Neural progenitor cell (in vitro differentiated cells): ENCODE results near the gene CTU2. TPM values are rescaled to one million over a fixed set of nuclear protein-coding genes. Genes with fewer than 3 reads are reported as not detected.

ENCODE experiments used
- DNase-seq: peaks from one replicate; pipeline ENCODE4 v3.0.0-alpha.2; 2016; ENCODE audit warnings: low spot score
- H2AFZ ChIP-seq: fragments of 200-600 bp; sonication (generic); replicated peaks from 2 replicates; pipeline ENCODE4 v1.6.1; 2016; ENCODE audit warnings: antibody characterized with exemption
- H3F3A ChIP-seq: fragments of 200-600 bp; sonication (generic); 2 replicates; pipeline ENCODE4 v1.6.1; 2016; ENCODE audit warnings: antibody characterized with exemption, low read depth
- H3K27ac ChIP-seq: fragments of 200-600 bp; sonication (generic); 2 replicates; pipeline ENCODE4 v1.5.1; 2016; ENCODE audit warnings: mild to moderate bottlenecking
- H3K27me3 ChIP-seq: fragments of 200-600 bp; sonication (generic); 2 replicates; pipeline ENCODE4 v1.6.1; 2016; ENCODE audit warnings: mild to moderate bottlenecking, moderate library complexity
- H3K36me3 ChIP-seq: fragments of 200-600 bp; sonication (generic); 2 replicates; pipeline ENCODE4 v1.5.1; 2016
- H3K4me1 ChIP-seq: fragments of 200-600 bp; sonication (generic); 2 replicates; pipeline ENCODE4 v1.6.1; 2016; ENCODE audit warnings: mixed run types
- H3K4me2 ChIP-seq: fragments of 200-600 bp; sonication (generic); 2 replicates; pipeline ENCODE4 v1.6.1; 2016
- H3K4me3 ChIP-seq: fragments of 200-600 bp; sonication (generic); 2 replicates; pipeline ENCODE4 v1.5.1; 2016
- H3K79me2 ChIP-seq: fragments of 200-600 bp; sonication (generic); 2 replicates; pipeline ENCODE4 v1.6.1; 2016; ENCODE audit warnings: low read depth
- H3K9ac ChIP-seq: fragments of 200-600 bp; sonication (generic); 2 replicates; pipeline ENCODE4 v1.6.1; 2016
- H3K9me3 ChIP-seq: fragments of 200-600 bp; sonication (generic); 2 replicates; pipeline ENCODE4 v1.5.1; 2016; ENCODE audit warnings: low read depth
- H4K20me1 ChIP-seq: fragments of 200-600 bp; sonication (generic); 2 replicates; pipeline ENCODE4 v1.6.1; 2016; ENCODE audit warnings: low read depth
- H3K27ac Mint-ChIP-seq: 3 replicates; pipeline ENCODE4 v1.8.0; 2021; ENCODE audit warnings: mixed read lengths
- H3K27me3 Mint-ChIP-seq: 2 replicates; pipeline ENCODE4 v1.8.0; 2022; ENCODE audit warnings: low read depth, mild to moderate bottlenecking, inconsistent platforms, moderate library complexity, mixed read lengths; ENCODE audit not compliant: insufficient read depth
- H3K36me3 Mint-ChIP-seq: 3 replicates; pipeline ENCODE4 v1.8.0; 2021; ENCODE audit warnings: mixed read lengths
- H3K4me1 Mint-ChIP-seq: 3 replicates; pipeline ENCODE4 v1.8.0; 2021; ENCODE audit warnings: mixed read lengths
- H3K4me3 Mint-ChIP-seq: 3 replicates; pipeline ENCODE4 v1.8.0; 2021; ENCODE audit warnings: mild to moderate bottlenecking, moderate library complexity, mixed read lengths
- H3K9me3 Mint-ChIP-seq: 3 replicates; pipeline ENCODE4 v1.8.0; 2020; ENCODE audit warnings: mixed read lengths
- CTCF ChIP-seq: fragments of 200-600 bp; sonication (generic); IDR thresholded peaks from 2 replicates; pipeline ENCODE4 v1.5.1; 2017; ENCODE audit warnings: antibody characterized with exemption, mild to moderate bottlenecking
- EZH2 ChIP-seq: fragments of 200-600 bp; sonication (generic); IDR thresholded peaks from 2 replicates; pipeline ENCODE4 v1.6.1; 2017; ENCODE audit warnings: antibody characterized with exemption, mild to moderate bottlenecking, moderate library complexity
- EZH2phosphoT487 ChIP-seq: fragments of 200-600 bp; sonication (generic); IDR thresholded peaks from 2 replicates; pipeline ENCODE4 v1.6.1; 2017; ENCODE audit warnings: antibody characterized with exemption
- total RNA-seq: library from RNA; depleted of rRNA; stranded (reverse); fragments of >200 nt; gene quantifications from 2 replicates; pipeline ENCODE4 v1.2.3, GENCODE V29; 2015; ENCODE audit warnings: low replicate concordance

CTU2 gene
- total RNA-seq, 1 donor from 2014 or later, result 4.7 TPM

DNA sequence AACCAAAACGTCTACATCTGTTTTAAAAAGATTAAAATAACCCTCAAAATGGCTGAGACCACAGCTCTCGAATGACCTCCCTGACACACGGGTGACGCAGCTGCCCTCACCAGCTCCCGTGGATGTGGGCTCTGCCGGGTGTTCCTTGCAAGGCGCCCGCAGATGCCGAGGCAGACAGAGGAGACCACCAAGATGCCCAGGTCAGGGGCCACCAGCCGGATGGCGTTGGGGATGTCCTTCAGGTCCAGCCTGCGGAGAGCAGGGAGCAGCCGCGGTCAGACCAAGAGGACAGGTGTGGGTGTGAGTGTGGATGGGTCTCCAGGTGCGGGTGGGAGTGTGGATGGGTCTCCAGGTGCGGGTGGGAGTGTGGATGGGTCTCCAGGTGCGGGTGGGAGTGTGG, 35.1 kb downstream of the CTU2 start:
- H3K36me3 ChIP-seq, result no peaks in the 10 kb centered on the region
- no peaks in the 10 kb centered on the region for H4K20me1 ChIP-seq
- peaks cover 6% of the 10 kb centered on the region for H3F3A ChIP-seq
- H3K79me2 ChIP-seq, result no peaks in the 10 kb centered on the region
- TF ChIP-seq EZH2 (no peak), CTCF (no peak), EZH2phosphoT487 (no peak)
- H3K4me3 ChIP-seq, result no peak overlapping the region
- Mint-ChIP-seq H3K36me3 (no peaks in the 10 kb centered on the region), H3K27ac (peak overlapping the region; percentile 46), H3K27me3 (peaks cover 4% of the 10 kb centered on the region), H3K4me3 (no peak overlapping the region), H3K9me3 (no peaks in the 10 kb centered on the region), H3K4me1 (peaks cover 2% of the 10 kb centered on the region)
- H3K27me3 ChIP-seq, result no peaks in the 10 kb centered on the region
- DNase-seq, result no peak
- no peak overlapping the region for H3K9ac ChIP-seq
- H3K4me1 ChIP-seq, result peaks cover 10% of the 10 kb centered on the region
- H3K9me3 ChIP-seq, result no peaks in the 10 kb centered on the region
- no peak overlapping the region for H3K27ac ChIP-seq
- no peak overlapping the region for H2AFZ ChIP-seq
- H3K4me2 ChIP-seq, result no peak overlapping the region

DNA sequence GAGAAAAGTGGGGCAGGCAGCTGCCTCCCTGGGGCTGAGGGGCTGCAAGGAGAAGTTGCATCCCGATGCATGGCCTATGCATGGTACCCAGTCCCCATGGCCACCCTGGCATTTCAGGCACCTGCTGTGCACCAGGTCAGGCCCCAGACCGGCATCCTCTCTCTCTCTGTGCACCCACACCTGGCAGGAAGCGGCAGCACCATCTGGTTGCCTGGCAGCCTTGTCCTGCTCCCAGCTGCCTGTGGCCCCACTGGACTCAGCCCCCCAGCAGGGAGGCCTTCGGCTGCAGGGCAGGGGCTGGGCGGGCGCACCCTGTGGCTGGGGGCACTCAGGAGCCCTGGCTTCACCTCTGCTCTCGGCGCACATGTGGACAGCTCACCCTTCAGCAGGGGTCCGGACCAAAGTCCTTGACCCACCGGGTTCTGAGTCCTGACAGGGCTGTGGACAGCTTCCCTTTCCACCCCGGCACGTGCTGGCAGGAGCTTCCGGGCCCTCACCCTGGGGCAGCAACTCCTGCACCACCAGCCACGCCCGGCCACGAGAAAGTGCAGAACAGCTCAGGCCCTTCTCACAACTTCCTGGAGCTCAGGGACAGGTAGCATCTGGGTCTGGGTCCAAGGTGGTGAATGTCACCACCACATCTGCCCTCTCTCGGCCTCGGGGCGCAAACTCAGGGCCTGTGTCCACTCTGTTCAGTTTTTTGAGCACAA, 36.7 kb downstream of the CTU2 start:
- Histone ChIP-seq H3K4me1 (peaks cover 10% of the 10 kb centered on the region), H3K27ac (no peak overlapping the region), H3K4me2 (no peak overlapping the region), H2AFZ (no peak overlapping the region), H3K36me3 (no peaks in the 10 kb centered on the region), H3F3A (peaks cover 6% of the 10 kb centered on the region), H3K9me3 (no peaks in the 10 kb centered on the region), H3K27me3 (no peaks in the 10 kb centered on the region), H3K4me3 (no peak overlapping the region), H4K20me1 (no peaks in the 10 kb centered on the region), H3K79me2 (no peaks in the 10 kb centered on the region), H3K9ac (no peak overlapping the region)
- Mint-ChIP-seq H3K27me3 (peaks cover 6% of the 10 kb centered on the region), H3K4me3 (no peak overlapping the region), H3K27ac (no peak overlapping the region), H3K36me3 (no peaks in the 10 kb centered on the region), H3K4me1 (peaks cover 2% of the 10 kb centered on the region), H3K9me3 (no peaks in the 10 kb centered on the region)
- TF ChIP-seq EZH2, result no peak
- TF ChIP-seq EZH2phosphoT487, result no peak
- no peak for TF ChIP-seq CTCF
- no peak for DNase-seq

DNA sequence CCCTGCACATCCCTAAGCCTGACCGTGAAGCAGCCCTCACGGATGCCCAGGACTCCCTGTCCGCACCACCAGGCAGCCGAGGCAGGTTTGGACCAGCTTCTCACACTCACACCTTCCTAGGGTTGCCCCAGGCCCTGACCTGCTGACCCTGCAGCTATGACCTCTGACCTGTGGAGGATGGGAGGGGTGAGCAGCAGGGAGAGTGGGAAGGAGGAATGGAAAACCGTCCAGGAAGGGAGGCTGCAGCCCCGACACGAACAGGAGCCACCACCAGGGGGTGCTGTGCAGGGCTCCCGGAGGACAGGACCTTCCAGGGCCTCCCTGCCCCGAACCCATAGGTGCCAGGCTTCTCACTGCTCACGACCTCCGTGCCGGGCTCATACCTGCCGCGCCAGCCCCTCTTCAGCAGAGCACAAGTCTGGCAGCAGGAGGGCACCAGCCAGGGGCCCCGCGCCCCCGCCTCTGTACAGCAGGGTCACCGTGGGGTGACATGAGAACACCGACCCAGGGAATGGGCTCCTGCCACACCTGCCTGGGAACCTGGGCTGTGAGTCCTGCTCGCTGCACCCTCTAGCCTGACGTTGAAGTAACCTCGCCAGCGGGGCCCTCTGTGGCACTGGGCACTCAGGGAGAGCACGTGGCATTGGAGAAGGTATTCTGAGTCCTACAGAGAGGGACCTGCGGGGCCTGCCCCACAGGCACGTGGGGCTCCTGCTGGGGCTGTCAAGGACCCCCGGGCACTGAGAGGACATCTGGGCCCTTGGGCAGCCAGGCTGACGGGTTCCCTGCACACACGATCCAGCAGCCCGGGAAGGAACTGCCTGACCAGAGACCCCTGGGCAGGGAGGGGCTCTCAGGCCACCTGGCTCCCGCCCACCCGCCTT, 37.6 kb downstream of the CTU2 start:
- no peaks in the 10 kb centered on the region for H3K9me3 ChIP-seq
- H3K27ac Mint-ChIP-seq, result no peak overlapping the region
- peaks cover 6% of the 10 kb centered on the region for H3K27me3 Mint-ChIP-seq
- no peak for TF ChIP-seq EZH2
- TF ChIP-seq EZH2phosphoT487, result no peak
- peak; percentile 83 for TF ChIP-seq CTCF
- H3K36me3 ChIP-seq, result no peaks in the 10 kb centered on the region
- peaks cover 6% of the 10 kb centered on the region for H3F3A ChIP-seq
- no peak overlapping the region for H3K4me2 ChIP-seq
- H3K36me3 Mint-ChIP-seq, result no peaks in the 10 kb centered on the region
- H3K4me3 Mint-ChIP-seq, result no peak overlapping the region
- H3K9me3 Mint-ChIP-seq, result no peaks in the 10 kb centered on the region
- no peak overlapping the region for H2AFZ ChIP-seq
- peak; percentile 88 for DNase-seq
- H3K27me3 ChIP-seq, result no peaks in the 10 kb centered on the region
- peaks cover 10% of the 10 kb centered on the region for H3K4me1 ChIP-seq
- H4K20me1 ChIP-seq, result no peaks in the 10 kb centered on the region
- H3K4me3 ChIP-seq, result no peak overlapping the region
- H3K27ac ChIP-seq, result no peak overlapping the region
- H3K9ac ChIP-seq, result no peak overlapping the region
- no peaks in the 10 kb centered on the region for H3K79me2 ChIP-seq
- no peaks in the 10 kb centered on the region for H3K4me1 Mint-ChIP-seq
